Uterus (tissue), 2 donors: ENCODE results near the gene CXXC5.

Experiments
- POLR2A ChIP-seq, 2 donors: fragments of 450-650 bp; IDR thresholded peaks; one replicate each; pipeline ENCODE4 v1.6.1; 2016; ENCODE audit warnings: antibody characterized with exemption in 2 of 2, mild to moderate bottlenecking in 1 of 2, moderate library complexity in 1 of 2
- TF ChIP-seq, protein P1 (sequence below), 4 experiments: fragments of 200-600 bp in 2 of 4; fragments of 450-650 bp in 2 of 4; sonication (generic) in 2 of 4; IDR thresholded peaks; one replicate each; pipeline ENCODE4 v1.5.1; 2016 to 2019; ENCODE audit warnings: antibody characterized with exemption in 4 of 4, mild to moderate bottlenecking in 2 of 4, moderate library complexity in 1 of 4

DNA sequence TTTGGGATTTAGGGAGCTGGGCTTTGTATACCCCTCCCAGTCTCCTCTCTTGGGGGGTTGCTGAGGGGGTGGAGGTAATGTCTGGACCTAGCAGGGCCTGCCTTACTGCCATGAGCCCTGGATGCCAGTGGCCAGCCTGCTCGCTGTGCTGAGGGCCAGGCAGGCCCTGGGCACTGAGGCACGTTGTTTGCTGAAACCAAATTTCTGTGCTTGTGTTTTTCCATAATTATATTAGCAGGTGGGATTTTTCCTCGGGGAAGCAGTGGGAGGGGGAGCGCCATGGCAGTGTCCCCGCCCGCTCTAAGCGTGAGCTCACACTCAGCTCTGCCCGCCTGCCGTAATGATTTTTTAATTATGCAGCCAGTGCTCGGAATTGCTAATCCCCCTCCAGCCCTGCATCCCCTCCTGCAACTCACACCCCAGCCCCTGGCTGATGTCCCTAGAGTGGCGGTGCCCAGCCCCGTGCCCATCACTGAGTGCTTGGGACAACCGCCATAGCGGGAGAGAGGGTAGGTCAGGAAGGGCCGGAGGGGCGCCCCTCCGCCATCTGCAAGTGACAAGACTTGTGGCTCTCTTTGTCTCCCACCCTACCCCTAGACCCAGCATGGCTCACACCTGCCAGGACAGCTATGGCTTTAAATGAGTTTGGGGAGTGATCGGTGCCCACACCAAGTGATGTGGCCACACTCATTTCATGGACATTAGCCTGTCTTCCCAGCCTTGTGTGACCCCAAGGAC, 20.9 kb downstream of the CXXC5 start:
- TF ChIP-seq, protein P1, sequence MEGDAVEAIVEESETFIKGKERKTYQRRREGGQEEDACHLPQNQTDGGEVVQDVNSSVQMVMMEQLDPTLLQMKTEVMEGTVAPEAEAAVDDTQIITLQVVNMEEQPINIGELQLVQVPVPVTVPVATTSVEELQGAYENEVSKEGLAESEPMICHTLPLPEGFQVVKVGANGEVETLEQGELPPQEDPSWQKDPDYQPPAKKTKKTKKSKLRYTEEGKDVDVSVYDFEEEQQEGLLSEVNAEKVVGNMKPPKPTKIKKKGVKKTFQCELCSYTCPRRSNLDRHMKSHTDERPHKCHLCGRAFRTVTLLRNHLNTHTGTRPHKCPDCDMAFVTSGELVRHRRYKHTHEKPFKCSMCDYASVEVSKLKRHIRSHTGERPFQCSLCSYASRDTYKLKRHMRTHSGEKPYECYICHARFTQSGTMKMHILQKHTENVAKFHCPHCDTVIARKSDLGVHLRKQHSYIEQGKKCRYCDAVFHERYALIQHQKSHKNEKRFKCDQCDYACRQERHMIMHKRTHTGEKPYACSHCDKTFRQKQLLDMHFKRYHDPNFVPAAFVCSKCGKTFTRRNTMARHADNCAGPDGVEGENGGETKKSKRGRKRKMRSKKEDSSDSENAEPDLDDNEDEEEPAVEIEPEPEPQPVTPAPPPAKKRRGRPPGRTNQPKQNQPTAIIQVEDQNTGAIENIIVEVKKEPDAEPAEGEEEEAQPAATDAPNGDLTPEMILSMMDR (IDR thresholded peaks at IDR 0.05), result no peak
- no peak for TF ChIP-seq POLR2A (IDR thresholded peaks at IDR 0.05)
